ENCODE measurements around the gene TLR3. TPM values are rescaled to one million over a fixed set of nuclear protein-coding genes. Genes with fewer than 3 reads are reported as not detected.
"Not testable (repeated sequence)": the region's sequence is repeated elsewhere in the genome, so short reads cannot be mapped to it uniquely, and the experiment has no call there.

Gene TLR3
- total RNA-seq, 1 donor from 2014 or later, result 5.8 TPM

- Histone ChIP-seq H3K36me3 (ENCODE audit: control insufficient read depth, insufficient read depth, low read length) (no peaks in the 10 kb centered on the region), H3K27me3 (ENCODE audit: control insufficient read depth, insufficient read depth, low read length) (peaks cover 2% of the 10 kb centered on the region), H3K4me3 (ENCODE audit: low read depth, low read length) (no peak overlapping the region)
- peak; percentile 50 for TF ChIP-seq CTCF (IDR thresholded peaks at IDR 0.05; ENCODE audit: insufficient read depth, low read length, poor library complexity, severe bottlenecking)
- DNase-seq (ENCODE audit: low read depth), result peak; percentile 54
Measured at GRCh38 chr4:186037692-186038658, 31.0 kb upstream of the TLR3 start.

- peaks cover 2% of the 10 kb centered on the region for H3K27me3 ChIP-seq (ENCODE audit: control insufficient read depth, insufficient read depth, low read length)
- no peaks in the 10 kb centered on the region for H3K36me3 ChIP-seq (ENCODE audit: control insufficient read depth, insufficient read depth, low read length)
- no peak for TF ChIP-seq CTCF (IDR thresholded peaks at IDR 0.05; ENCODE audit: insufficient read depth, low read length, poor library complexity, severe bottlenecking)
- DNase-seq (ENCODE audit: low read depth), result no peak
- no peak overlapping the region for H3K4me3 ChIP-seq (ENCODE audit: low read depth, low read length)
Measured at GRCh38 chr4:186039697-186040096, 29.3 kb upstream of the TLR3 start.

- no peak for DNase-seq (ENCODE audit: low read depth)
- no peak for TF ChIP-seq CTCF (IDR thresholded peaks at IDR 0.05; ENCODE audit: insufficient read depth, low read length, poor library complexity, severe bottlenecking)
- H3K4me3 ChIP-seq (ENCODE audit: low read depth, low read length), result no peak overlapping the region
Measured at GRCh38 chr4:186040316-186040715, 28.6 kb upstream of the TLR3 start.

GRCh38 chr4:186047501-186047900, 21.5 kb upstream of the TLR3 start:
- not testable (repeated sequence) for H3K36me3 ChIP-seq (ENCODE audit: control insufficient read depth, insufficient read depth, low read length)

More at GRCh38 chr4:186040316-186040715, 28.6 kb upstream of the TLR3 start:
- Histone ChIP-seq H3K36me3 (ENCODE audit: control insufficient read depth, insufficient read depth, low read length) (no peaks in the 10 kb centered on the region), H3K27me3 (ENCODE audit: control insufficient read depth, insufficient read depth, low read length) (peaks cover 2% of the 10 kb centered on the region)

GRCh38 chr4:186050135-186050534, 18.8 kb upstream of the TLR3 start:
- not testable (repeated sequence) for H3K4me3 ChIP-seq (ENCODE audit: low read depth, low read length); H3K27me3 ChIP-seq (ENCODE audit: control insufficient read depth, insufficient read depth, low read length); DNase-seq (ENCODE audit: low read depth); H3K36me3 ChIP-seq (ENCODE audit: control insufficient read depth, insufficient read depth, low read length)

More at GRCh38 chr4:186047501-186047900, 21.5 kb upstream of the TLR3 start:
- DNase-seq (ENCODE audit: low read depth); H3K4me3 ChIP-seq (ENCODE audit: low read depth, low read length); H3K27me3 ChIP-seq (ENCODE audit: control insufficient read depth, insufficient read depth, low read length): not testable (repeated sequence)

- no peak overlapping the region for H3K4me3 ChIP-seq (ENCODE audit: low read depth, low read length)
- TF ChIP-seq CTCF (IDR thresholded peaks at IDR 0.05; ENCODE audit: insufficient read depth, low read length, poor library complexity, severe bottlenecking), result no peak
- no peaks in the 10 kb centered on the region for H3K27me3 ChIP-seq (ENCODE audit: control insufficient read depth, insufficient read depth, low read length)
- no peak for DNase-seq (ENCODE audit: low read depth)
- no peaks in the 10 kb centered on the region for H3K36me3 ChIP-seq (ENCODE audit: control insufficient read depth, insufficient read depth, low read length)
Measured at GRCh38 chr4:186051096-186051495, 17.9 kb upstream of the TLR3 start.

Data from kidney epithelial cell (primary cell).